CD4-positive, alpha-beta T cell treated with Interleukin-15 for 1 hour (primary cell): ENCODE measurements around the gene CTSA.

Experiments used
- DNase-seq: peaks from one replicate; pipeline ENCODE4 v3.0.0-alpha.2; 2020

The CTSA gene

DNA sequence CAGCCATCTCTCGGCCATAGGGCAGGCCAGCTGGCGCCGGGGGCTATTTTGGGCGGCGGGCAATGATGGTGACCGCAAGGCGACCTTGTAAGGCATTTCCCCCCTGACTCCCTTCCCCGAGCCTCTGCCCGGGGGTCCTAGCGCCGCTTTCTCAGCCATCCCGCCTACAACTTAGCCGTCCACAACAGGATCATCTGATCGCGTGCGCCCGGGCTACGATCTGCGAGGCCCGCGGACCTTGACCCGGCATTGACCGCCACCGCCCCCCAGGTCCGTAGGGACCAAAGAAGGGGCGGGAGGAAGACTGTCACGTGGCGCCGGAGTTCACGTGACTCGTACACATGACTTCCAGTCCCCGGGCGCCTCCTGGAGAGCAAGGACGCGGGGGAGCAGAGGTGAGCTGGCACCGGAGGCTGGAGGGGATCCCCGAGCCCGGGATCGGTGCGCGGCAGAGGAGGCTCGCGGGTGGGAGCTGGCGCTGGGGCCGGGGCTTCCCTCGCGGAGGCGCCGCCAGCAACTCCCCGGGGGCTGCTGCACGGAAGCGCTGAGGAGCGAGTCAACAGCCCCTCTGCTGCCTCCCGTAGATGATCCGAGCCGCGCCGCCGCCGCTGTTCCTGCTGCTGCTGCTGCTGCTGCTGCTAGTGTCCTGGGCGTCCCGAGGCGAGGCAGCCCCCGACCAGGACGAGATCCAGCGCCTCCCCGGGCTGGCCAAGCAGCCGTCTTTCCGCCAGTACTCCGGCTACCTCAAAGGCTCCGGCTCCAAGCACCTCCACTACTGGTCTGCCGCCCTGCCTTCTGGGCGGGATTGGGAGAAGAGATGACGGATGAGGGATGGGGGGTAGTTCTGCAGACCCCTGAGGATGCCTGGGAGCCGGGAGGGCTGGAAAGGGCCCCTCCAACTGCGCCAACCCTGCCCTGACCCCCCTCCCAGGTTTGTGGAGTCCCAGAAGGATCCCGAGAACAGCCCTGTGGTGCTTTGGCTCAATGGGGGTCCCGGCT, at the start of gene CTSA, which contains the start of gene NEURL2:
Gene CTSA (plus strand): TSS at position 351 of the 999 bp plus-strand sequence. CDS start 234 bp downstream, at position 585.
Gene NEURL2 (minus strand): TSS at position 224 of the 999 bp plus-strand sequence. CDS start 217 bp downstream, at position 7.
- DNase-seq: peak; percentile 81

DNA sequence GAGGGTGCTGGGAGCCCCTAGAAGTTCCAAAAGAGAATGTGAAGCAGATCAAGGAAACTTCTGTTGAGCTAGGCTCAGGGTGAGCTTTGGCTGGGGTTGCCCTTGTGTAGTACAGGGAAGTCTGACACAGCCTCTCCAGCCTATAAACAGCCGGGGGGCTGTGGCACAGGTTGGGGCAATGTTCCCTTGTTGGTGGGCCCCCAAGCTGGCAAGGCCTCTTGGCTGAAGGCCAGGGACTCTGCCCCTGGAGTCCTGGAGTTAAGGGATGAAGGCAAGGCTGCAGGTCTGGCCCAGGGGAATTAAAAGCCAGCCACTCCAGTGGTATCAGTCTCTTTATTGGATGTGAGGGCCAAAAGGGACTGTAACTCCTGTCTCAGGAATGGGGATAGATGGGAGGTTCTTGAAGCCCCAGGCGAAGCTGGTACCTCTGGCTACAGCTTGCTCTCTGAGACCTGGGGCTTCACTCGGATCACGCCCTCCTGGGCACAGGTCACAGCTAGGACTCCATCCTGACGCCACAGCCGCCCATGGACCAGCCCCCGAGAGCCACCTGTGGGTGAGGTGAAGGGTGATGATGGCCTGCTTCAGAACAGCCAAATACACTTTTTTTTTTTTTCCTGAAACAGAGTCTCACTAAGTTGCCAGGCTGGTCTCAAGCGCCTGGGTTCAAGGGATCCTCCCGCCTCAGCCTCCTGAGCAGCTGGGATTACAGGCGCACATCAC, 49.6 kb upstream of the CTSA start:
- no peak for DNase-seq

DNA sequence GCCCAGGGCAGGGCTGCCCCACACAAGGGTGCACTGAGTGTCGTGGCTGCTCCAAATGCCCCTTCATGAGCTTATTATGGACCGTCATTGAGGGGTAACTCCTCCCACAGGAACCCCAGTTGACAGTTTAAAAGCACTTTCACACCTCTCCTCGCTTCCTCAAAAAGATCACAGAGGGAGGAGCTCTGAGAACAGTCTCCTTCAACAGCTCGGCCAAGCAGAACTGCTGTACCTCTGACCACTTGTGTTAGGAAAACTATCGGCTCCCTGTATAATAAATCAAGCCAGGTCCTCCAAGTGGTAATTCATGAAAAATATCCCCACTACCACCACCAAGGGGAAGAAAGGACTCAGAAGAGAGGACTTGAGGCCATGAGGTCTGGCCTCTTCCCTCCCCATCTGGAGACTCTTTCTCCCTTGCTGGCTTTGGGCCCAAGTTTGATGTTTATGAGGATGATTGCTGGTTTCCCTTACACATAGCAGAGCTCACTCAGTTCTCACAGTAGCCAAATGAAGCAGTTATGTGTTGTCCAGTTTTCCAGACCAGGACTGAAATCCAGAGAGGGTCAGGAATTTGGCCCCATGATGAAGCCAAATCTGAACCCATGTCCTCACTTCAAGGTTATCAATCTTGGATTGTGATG, 48.8 kb upstream of the CTSA start:
- DNase-seq: no peak

GRCh38 chr20:45843506-45843905, 47.6 kb upstream of the CTSA start:
- no peak for DNase-seq

DNA sequence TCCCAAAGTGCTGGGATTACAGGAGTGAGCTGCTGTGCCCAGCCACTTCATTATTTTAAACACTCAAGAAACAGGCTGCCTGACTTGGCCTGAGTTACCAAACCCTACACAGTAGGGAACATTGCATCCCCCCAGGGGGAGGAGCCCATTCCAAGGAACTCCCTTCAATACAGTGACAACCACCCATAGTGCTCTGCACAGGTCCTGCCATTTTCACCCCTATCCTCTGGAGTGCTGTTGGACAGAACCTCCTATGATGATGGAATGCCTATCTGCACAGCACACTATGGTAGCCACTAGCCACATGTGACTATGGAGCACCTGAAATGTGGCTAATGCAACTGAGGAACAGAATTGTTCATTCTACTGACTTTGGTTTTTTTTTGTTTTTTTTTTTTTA, 45.7 kb upstream of the CTSA start:
- DNase-seq: no peak

- DNase-seq: no peak
Observed at GRCh38 chr20:45848421-45848820, 42.7 kb upstream of the CTSA start.

- no peak for DNase-seq
Observed at GRCh38 chr20:45848969-45849582, 42.1 kb upstream of the CTSA start.

- DNase-seq: no peak
Observed at GRCh38 chr20:45850238-45850637, 40.9 kb upstream of the CTSA start.

- no peak for DNase-seq
Observed at GRCh38 chr20:45850926-45851325, 40.2 kb upstream of the CTSA start.

DNA sequence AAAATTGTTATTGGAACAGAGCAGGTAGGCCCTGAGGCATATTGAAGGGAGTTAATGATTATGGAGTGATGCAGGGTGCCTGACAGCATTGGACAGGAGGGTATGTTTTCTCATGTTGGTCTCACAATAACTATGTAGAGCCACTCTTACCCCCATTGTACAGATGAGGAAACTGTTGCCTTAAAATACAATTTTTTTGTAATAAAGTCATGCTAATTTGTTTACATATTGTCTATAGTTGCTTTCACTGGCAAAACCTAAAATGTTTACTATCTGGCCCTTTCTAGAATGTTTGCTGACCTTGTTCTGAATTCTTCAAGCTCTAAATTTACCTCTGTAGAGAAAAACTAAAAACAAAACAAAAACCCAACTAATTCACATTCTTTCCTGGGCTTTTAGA, 39.6 kb upstream of the CTSA start:
- no peak for DNase-seq

GRCh38 chr20:45852326-45852725, 38.8 kb upstream of the CTSA start:
- no peak for DNase-seq

GRCh38 chr20:45853484-45853883, 37.7 kb upstream of the CTSA start:
- DNase-seq: no peak

DNA sequence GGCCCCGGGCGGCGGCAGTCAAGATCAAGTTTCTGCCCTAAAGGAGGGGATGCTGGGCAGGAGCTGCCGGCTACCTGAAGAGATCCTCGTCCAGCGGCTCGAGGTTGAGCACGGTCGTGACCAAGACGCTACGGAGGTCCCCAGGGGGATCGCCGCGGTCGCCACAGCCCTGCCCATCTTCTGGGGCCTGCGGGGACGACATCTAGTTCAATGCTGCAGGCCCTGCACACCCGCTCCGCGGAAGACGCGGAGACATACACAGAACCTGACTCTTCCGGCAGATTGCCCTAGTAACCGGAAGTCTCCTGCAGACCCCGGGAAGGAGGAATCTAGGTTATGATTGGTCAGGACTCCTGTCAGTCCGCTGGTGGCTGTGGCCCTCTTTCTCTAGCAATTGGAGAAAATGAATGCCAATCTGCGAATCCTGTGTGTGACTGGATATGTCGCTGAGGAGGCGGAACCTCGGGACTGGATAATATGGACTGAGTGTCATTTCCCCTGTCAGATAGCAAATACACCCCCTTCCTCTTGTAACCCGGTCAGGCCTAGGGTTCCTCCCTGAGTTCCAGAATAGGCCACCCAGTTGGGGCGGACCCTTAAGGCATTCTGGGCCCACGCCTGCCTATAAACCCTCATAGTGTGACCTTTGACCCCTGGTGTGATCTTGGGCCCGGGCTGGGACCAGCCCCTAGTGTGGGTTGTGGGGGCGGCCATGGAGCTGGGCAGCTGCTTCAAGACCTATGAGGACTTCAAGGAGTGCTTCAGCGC, 33.8 kb upstream of the CTSA start, which contains the start of the genes ACOT8 and ZSWIM3:
Gene ACOT8 (minus strand): TSS at position 279 of the 768 bp plus-strand sequence. CDS start 77 bp downstream, at position 202.
Gene ZSWIM3 (plus strand): TSS at position 501 of the 768 bp plus-strand sequence. CDS start 212 bp downstream, at position 713.
- DNase-seq: peak; percentile 98

GRCh38 chr20:45857882-45858216, 33.3 kb upstream of the CTSA start:
- DNase-seq: no peak

DNA sequence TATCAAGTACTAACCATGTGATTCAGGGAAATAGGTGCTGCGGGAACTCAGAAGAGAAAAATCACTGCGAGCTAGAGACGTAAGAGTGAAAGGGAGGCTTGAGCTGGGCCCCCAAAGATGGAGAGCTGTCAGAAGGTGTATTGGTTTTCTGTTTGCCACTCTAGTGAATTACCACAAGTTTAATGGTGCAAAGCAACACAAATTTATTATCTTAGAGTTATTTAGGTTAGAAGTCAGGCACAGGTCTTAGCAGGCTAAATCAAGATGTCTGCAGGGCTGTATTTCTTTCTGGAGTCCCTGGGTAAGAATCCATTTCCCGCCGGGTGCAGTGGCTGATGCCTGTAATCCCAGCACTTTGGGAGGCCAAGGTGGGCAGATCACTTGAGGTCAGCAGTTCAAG, 31.2 kb upstream of the CTSA start:
- no peak for DNase-seq

- DNase-seq: no peak
Observed at GRCh38 chr20:45860560-45861220, 30.4 kb upstream of the CTSA start.

DNA sequence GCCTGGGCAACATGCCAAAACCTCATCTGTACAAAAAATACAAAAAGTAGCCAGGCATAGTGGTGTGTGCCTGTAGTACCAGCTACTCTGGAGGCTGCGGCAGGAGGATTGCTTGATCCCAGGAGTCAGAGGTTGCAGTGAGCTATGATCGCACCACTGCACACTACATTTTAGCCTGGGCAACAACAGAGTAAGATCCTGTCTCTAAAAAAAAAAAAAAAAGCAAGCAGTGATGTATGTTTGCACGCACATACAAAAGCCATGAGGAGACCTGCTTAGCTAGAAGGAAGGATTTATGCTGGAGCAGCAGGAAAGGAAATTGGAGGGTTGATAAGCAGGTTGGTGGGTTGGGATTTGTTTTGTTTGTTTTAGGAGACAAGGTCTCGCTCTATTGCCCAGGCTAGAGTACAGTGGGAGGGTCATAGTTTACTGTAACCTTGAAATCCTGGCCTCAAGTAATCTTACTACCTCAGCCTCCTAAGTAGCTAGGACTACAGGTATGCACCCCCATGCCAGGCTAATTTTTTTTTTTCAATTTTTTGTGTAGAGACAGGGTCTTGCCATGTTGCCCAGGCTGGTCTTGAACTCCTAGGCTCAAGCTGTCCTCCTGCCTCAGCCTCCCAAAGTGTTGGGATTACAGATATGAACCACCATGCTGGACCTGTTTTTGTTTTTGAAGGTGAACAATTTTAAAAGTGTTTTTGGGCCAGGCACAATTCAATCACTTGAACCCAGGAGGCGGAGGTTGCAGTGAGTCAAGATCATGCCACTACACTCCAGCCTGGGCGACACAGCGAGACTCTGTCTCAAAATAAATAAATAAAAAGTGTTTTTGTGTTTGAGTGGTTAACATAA, 29.7 kb upstream of the CTSA start:
- DNase-seq: no peak

GRCh38 chr20:45863543-45864470, 27.3 kb upstream of the CTSA start:
- no peak for DNase-seq

DNA sequence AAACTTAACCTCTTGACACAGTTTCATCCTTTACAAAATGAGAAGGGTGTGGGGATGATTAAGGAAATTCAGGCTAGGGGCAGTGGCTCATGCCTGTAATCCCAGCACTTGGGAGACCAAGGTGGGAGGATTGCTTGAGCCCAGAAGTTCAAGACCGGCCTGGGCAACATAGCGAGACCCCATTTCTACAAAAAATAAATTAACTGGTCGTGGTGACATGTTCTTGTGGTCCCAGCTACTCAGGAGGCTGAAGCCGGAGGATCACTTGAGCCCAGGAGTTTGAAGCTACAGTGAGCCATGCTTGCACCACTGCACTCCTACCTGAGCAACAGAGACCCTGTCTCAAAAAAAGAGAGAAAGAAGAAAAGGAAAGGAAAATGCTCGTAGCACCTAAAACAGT, 24.7 kb upstream of the CTSA start:
- no peak for DNase-seq
